HL-60/S4 treated with phorbol 12-myristate 13-acetate at 8.2 ng/mL for 4 days and 3 days (cell line): ENCODE data around the gene KANK4.

Experiments used
- in situ Hi-C: fragments of 300-500 bp; cut with MboI; formaldehyde crosslinking; loops from 2 replicates; pipeline ENCODE4 v1.15.0; 2022; ENCODE audit warnings: low sequenced_read_pairs

KANK4 gene

GRCh38 chr1:62212411-62212810, 106.8 kb downstream of the KANK4 start:
- in situ Hi-C loops = no loop called here

GRCh38 chr1:62210960-62211359, 108.3 kb downstream of the KANK4 start:
- in situ Hi-C loops = no loop called here

- in situ Hi-C loops = no loop called here
Measured at GRCh38 chr1:62209931-62210595, 109.2 kb downstream of the KANK4 start.

GRCh38 chr1:62208970-62209369, 110.3 kb downstream of the KANK4 start:
- in situ Hi-C loops = no loop called here

GRCh38 chr1:62208087-62208486, 111.1 kb downstream of the KANK4 start:
- in situ Hi-C loops = no loop called here

GRCh38 chr1:62207187-62207586, 112.0 kb downstream of the KANK4 start:
- in situ Hi-C loops = no loop called here

- in situ Hi-C loops = no loop called here
Measured at GRCh38 chr1:62198781-62199125, 120.5 kb downstream of the KANK4 start.

GRCh38 chr1:62198069-62198780, 121.0 kb downstream of the KANK4 start:
- in situ Hi-C loops = no loop called here

- in situ Hi-C loops = no loop called here
Measured at GRCh38 chr1:62196086-62196690, 123.0 kb downstream of the KANK4 start.

GRCh38 chr1:62194651-62195544, 124.3 kb downstream of the KANK4 start, which contains the start of gene L1TD1:
TSS of gene L1TD1 (plus strand) at chr1:62194849. CDS start at chr1:62206629, 11,780 bp downstream.
- in situ Hi-C loops = no loop called here

GRCh38 chr1:62188111-62188510, 131.1 kb downstream of the KANK4 start:
- in situ Hi-C loops = no loop called here

GRCh38 chr1:62187548-62187947, 131.7 kb downstream of the KANK4 start:
- in situ Hi-C loops = no loop called here
